KG1 (cell line): ENCODE data around the gene TNNT2.

Experiments used
- DNase-seq: peaks from one replicate; lab custom pipeline; 2025; lab: John Stamatoyannopoulos, UW

Gene TNNT2

GRCh38 chr1:201313086-201313485 is 64.4 kb downstream of the TNNT2 start:
- DNase-seq, result no peak

GRCh38 chr1:201312298-201312697 is 65.2 kb downstream of the TNNT2 start:
- no peak for DNase-seq

GRCh38 chr1:201311356-201312011 is 66.0 kb downstream of the TNNT2 start:
- no peak for DNase-seq

- DNase-seq, result no peak
These were observed 66.5 kb downstream of the TNNT2 start for GRCh38 chr1:201310986-201311355.

- no peak for DNase-seq
These were observed 67.1 kb downstream of the TNNT2 start for GRCh38 chr1:201310251-201310985.

GRCh38 chr1:201309416-201309815 is 68.1 kb downstream of the TNNT2 start:
- DNase-seq, result no peak
